Esophagus muscularis mucosa (tissue), 4 donors: ENCODE data around the gene S100A12. TPM values are rescaled to one million over a fixed set of nuclear protein-coding genes. Genes with fewer than 3 reads are reported as not detected.

ENCODE experiments used
- DNase-seq: peaks from one replicate; pipeline ENCODE4 v3.0.0-alpha.2; 2017; ENCODE audit errors: extremely low spot score
- H3K27ac ChIP-seq, 4 donors: fragments of 200-600 bp; sonication (generic); replicated peaks in 1 of 4; 1 replicate in 3 of 4; 2 replicates in 1 of 4; pipeline ENCODE4 v1.5.1; 2016 to 2019; ENCODE audit warnings: mild to moderate bottlenecking in 1 of 4
- H3K27me3 ChIP-seq, 4 donors: fragments of 200-600 bp; sonication (generic); one replicate each; pipeline versions ENCODE4 v1.5.1 to v1.6.0; 2016 to 2019
- H3K36me3 ChIP-seq, 4 donors: fragments of 200-600 bp; sonication (generic); one replicate each; pipeline ENCODE4 v1.5.1; 2016 to 2019
- H3K4me1 ChIP-seq, 4 donors: fragments of 200-600 bp; sonication (generic); one replicate each; pipeline ENCODE4 v1.5.1; 2016 to 2019
- H3K4me3 ChIP-seq, 4 donors: fragments of 200-600 bp; sonication (generic); 1 replicate in 2 of 4; 2 replicates in 2 of 4; pipeline ENCODE4 v1.5.1; 2016 to 2019; ENCODE audit warnings: mild to moderate bottlenecking in 4 of 4, moderate library complexity in 1 of 4
- H3K9me3 ChIP-seq, 4 donors: fragments of 200-600 bp; sonication (generic); 1 replicate in 3 of 4; 2 replicates in 1 of 4; pipeline ENCODE4 v1.5.1; 2016 to 2019
- EP300 ChIP-seq: sonication (generic); formaldehyde crosslinking; IDR thresholded peaks from one replicate; pipeline ENCODE4 v1.6.1; 2017; ENCODE audit warnings: antibody characterized with exemption
- POLR2A ChIP-seq: fragments of 450-650 bp; IDR thresholded peaks from one replicate; pipeline ENCODE4 v1.6.1; 2017; ENCODE audit warnings: antibody characterized with exemption, moderate library complexity, mild to moderate bottlenecking, low read depth
- POLR2AphosphoS5 ChIP-seq, 2 donors: sonication (generic); formaldehyde crosslinking; IDR thresholded peaks; one replicate each; pipeline ENCODE4 v1.6.1; 2017; ENCODE audit warnings: antibody characterized with exemption in 2 of 2
- WGBS: methylation state at CpG from one replicate; pipeline ENCODE4 v1.1.5; 2018; 5-methylcytosine and 5-hydroxymethylcytosine counted together
- intact Hi-C: fragments of 100-400 bp; cut with DNase I; formaldehyde crosslinking; loops from one replicate; pipeline ENCODE4 v1.15.1; 2023
- total RNA-seq, 4 donors: library from RNA; depleted of rRNA; stranded (reverse); fragments of >200 nt; gene quantifications; one replicate each; pipeline versions ENCODE4 v1.1.0 to v1.2.1, GENCODE V29; 2016
- TF ChIP-seq, protein P1 (sequence below), 3 experiments: fragments of 200-600 bp in 2 of 3; fragments of 450-650 bp in 1 of 3; sonication (generic) in 2 of 3; IDR thresholded peaks; one replicate each; pipeline ENCODE4 v1.5.1; 2017 to 2019; ENCODE audit warnings: antibody characterized with exemption in 3 of 3, mild to moderate bottlenecking in 2 of 3, moderate library complexity in 1 of 3

S100A12 gene
- total RNA-seq, 4 donors from 2014 or later, result 33.1 TPM; not detected in 3

DNA sequence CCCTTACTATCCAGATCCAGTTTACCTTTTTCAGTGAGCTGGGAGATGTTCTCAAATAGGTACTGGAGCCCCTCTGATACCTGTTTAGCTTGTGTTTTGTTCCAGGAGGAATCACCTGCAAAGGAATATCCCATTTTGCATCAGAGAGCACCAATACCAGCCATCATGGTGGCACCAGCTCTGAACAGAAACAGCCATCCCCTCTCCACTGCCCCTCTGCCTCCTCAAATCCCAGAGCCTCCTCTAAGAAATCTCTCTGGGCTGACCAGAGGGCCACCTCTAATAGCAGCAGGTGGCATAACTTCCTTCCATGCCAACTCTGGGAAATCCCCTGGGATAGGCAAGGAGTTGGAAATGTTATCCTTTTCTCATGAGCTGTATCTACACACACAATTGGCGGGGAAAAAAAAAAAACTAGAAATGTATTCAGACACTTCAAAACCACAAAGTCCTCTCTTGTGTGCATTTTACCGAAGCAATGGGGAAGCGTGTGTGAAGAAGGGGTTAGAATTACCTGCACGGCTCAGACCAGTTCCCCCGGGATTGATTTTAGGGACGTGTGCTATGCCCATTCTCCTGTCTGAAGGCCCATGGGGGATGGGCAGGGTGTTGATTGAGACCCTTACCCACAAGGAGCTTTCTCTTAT, 29.2 kb downstream of the S100A12 start:
- intact Hi-C loops, result no loop called here
- TF ChIP-seq, protein P1, sequence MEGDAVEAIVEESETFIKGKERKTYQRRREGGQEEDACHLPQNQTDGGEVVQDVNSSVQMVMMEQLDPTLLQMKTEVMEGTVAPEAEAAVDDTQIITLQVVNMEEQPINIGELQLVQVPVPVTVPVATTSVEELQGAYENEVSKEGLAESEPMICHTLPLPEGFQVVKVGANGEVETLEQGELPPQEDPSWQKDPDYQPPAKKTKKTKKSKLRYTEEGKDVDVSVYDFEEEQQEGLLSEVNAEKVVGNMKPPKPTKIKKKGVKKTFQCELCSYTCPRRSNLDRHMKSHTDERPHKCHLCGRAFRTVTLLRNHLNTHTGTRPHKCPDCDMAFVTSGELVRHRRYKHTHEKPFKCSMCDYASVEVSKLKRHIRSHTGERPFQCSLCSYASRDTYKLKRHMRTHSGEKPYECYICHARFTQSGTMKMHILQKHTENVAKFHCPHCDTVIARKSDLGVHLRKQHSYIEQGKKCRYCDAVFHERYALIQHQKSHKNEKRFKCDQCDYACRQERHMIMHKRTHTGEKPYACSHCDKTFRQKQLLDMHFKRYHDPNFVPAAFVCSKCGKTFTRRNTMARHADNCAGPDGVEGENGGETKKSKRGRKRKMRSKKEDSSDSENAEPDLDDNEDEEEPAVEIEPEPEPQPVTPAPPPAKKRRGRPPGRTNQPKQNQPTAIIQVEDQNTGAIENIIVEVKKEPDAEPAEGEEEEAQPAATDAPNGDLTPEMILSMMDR (IDR thresholded peaks at IDR 0.05), result no peak
- TF ChIP-seq POLR2A (no peak), POLR2AphosphoS5 (IDR thresholded peaks at IDR 0.05) (no peak), EP300 (no peak)
- H3K27me3 ChIP-seq, result peaks cover 0 to 72% (median 4%) of the 10 kb centered on the region in 4 donors
- no peak overlapping the region for H3K27ac ChIP-seq
- H3K9me3 ChIP-seq, result no peaks in the 10 kb centered on the region
- no peaks in the 10 kb centered on the region for H3K36me3 ChIP-seq
- H3K4me1 ChIP-seq, result no peaks in the 10 kb centered on the region
- WGBS, result 69% methylated on average over 6 of the region's 6 CpGs
- no peak for DNase-seq
- H3K4me3 ChIP-seq, result no peak overlapping the region

DNA sequence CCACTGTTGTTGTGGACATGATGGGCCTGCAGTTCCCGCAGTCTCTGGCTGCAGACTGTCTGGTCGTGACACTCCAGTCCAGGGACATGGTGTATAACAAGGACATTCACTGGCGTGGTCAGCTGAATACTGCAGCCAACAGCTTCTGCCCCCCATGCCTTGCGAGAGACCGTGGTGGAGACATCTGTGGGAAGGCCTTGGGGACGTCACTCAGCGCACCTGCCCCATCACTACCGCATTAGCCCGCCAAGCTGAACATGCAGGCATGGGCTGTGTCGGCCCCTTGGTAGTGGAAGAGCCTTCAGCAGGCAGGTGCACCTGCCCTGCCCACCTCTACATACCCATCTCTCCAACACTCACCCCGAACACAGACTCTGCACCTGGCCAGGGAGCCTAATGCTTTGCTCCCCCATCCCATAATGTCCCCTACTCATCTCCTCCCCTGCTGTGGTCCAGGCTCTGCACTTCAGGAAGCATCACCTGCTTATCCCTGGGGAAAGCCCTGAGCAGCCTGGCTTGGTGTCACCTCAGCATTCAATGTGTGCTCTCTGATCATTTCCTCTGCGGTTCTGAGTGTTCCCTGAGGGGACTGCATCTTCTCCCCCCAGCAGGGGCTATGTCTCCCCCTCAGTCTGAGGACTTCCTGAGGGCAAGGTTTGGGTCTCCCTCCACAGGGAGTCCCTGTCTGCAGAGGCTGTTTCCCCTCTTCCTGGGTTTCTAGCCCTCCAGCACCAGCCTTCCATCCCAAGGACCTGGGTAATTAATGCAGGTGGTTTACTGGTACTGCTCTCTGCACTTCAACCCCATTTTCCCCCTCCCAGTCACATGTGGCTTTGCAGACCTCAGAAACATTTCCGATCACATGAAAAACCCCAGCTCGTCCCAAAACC, 30.0 kb downstream of the S100A12 start:
- Histone ChIP-seq H3K27me3 (peaks cover 0 to 76% (median 4%) of the 10 kb centered on the region in 4 donors), H3K36me3 (no peaks in the 10 kb centered on the region), H3K9me3 (no peaks in the 10 kb centered on the region), H3K4me3 (no peak overlapping the region), H3K4me1 (no peaks in the 10 kb centered on the region), H3K27ac (no peak overlapping the region)
- TF ChIP-seq, protein P1 (IDR thresholded peaks at IDR 0.05), result no peak
- no peak for TF ChIP-seq POLR2AphosphoS5 (IDR thresholded peaks at IDR 0.05)
- TF ChIP-seq EP300, result no peak
- TF ChIP-seq POLR2A, result no peak
- intact Hi-C loops, result no loop called here
- peak; percentile 75 for DNase-seq
- WGBS, result 73% methylated on average over 11 of the region's 14 CpGs

DNA sequence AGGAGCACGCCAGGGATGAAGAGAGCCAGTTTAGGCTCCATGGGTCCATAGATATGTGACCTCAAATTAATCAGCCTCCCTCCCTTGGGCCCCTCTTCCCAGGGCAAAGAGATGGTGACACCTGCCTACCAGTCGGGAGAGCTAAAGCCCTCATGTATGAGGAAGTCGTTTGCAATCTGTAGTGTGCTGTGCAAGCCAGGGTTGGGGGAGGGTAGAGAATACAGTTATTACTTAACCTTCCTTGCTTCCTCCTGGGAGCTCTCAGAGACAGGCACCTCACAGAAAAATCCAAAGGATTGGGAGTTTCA, 30.7 kb downstream of the S100A12 start:
- H3K4me1 ChIP-seq, result no peaks in the 10 kb centered on the region
- no peak overlapping the region for H3K4me3 ChIP-seq
- DNase-seq, result no peak
- intact Hi-C loops, result no loop called here
- 33% methylated on average over 3 of the region's 3 CpGs for WGBS
- peaks cover 0 to 73% (median 2%) of the 10 kb centered on the region in 4 donors for H3K27me3 ChIP-seq
- H3K36me3 ChIP-seq, result no peaks in the 10 kb centered on the region
- no peak overlapping the region for H3K27ac ChIP-seq
- H3K9me3 ChIP-seq, result no peaks in the 10 kb centered on the region
- no peak for TF ChIP-seq POLR2AphosphoS5 (IDR thresholded peaks at IDR 0.05)
- TF ChIP-seq EP300, result no peak
- TF ChIP-seq, protein P1 (IDR thresholded peaks at IDR 0.05), result no peak
- TF ChIP-seq POLR2A, result no peak

DNA sequence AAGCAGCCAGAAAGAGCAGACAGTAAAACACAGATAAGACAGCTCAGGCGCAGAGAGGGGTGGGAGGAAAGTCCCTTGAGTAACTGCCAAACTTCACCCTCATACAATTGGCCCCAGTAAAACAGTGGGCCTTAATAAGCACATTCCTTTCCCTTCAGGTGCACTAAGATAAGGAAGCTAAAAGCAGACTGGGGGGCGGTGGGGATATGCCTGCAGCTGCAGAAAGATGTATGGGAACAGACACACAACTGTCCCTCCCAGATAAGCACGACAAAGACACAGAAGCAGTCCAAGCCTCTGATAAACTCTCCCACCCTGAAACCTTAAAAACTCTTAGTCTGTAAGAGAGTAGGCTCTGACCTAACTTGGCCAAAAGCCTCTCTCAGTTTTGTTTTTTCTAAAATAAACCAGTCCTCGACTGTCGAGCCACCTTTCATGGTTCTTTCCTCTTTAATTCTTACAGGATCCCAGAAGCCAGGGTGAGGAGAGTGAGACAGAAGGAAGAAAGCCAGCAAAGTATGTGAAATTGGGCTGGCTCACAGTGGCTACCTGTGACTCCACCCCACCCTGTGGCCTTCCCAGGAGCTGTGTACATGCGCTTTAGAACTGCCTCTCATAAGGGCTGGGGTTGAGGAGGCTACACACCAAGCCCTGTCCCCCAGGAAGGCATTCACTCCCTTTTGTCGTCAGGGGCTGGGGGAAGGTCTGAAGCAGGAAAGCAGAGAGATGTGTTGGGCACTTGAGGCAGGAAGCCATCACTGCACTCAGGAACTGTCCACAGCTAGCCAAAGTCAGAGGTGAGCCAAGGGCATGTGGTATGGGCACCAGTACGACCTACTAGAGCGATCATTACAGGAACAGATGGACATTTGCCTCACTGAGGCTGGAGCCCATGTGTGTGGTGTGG, 31.4 kb downstream of the S100A12 start:
- Histone ChIP-seq H3K4me1 (no peaks in the 10 kb centered on the region), H3K27ac (no peak overlapping the region), H3K27me3 (peaks cover 0 to 67% (median 2%) of the 10 kb centered on the region in 4 donors), H3K36me3 (no peaks in the 10 kb centered on the region), H3K4me3 (no peak overlapping the region), H3K9me3 (no peaks in the 10 kb centered on the region)
- no peak for TF ChIP-seq POLR2A
- TF ChIP-seq POLR2AphosphoS5 (IDR thresholded peaks at IDR 0.05), result no peak
- TF ChIP-seq, protein P1 (IDR thresholded peaks at IDR 0.05), result no peak
- TF ChIP-seq EP300, result no peak
- WGBS, result 57% methylated on average over 9 of the region's 9 CpGs
- DNase-seq, result peak; percentile 79
- intact Hi-C loops, result no loop called here
